OCI-M2 (cell line): ENCODE results near the gene GXYLT2.

ENCODE experiments used
- DNase-seq: peaks from one replicate; lab custom pipeline; 2025; ENCODE audit not compliant: unreplicated experiment; lab: John Stamatoyannopoulos, UW

GXYLT2 gene

GRCh38 chr3:73009008-73009407 lies 121.2 kb downstream of the GXYLT2 start:
- no peak for DNase-seq

- DNase-seq, result no peak
These were observed 121.9 kb downstream of the GXYLT2 start for GRCh38 chr3:73009750-73010149.

- no peak for DNase-seq
These were observed 122.3 kb downstream of the GXYLT2 start for GRCh38 chr3:73010158-73010557.

- no peak for DNase-seq
These were observed 130.5 kb downstream of the GXYLT2 start for GRCh38 chr3:73018298-73018697.

GRCh38 chr3:73018790-73019441 lies 131.1 kb downstream of the GXYLT2 start:
- DNase-seq, result no peak

- DNase-seq, result no peak
These were observed 133.5 kb downstream of the GXYLT2 start for GRCh38 chr3:73021301-73021835.

- no peak for DNase-seq
These were observed 137.0 kb downstream of the GXYLT2 start for GRCh38 chr3:73024836-73025235.

GRCh38 chr3:73026111-73026759 lies 138.4 kb downstream of the GXYLT2 start:
- DNase-seq, result no peak
